ENCODE results near the gene PLA2G2D.

PLA2G2D gene

DNA sequence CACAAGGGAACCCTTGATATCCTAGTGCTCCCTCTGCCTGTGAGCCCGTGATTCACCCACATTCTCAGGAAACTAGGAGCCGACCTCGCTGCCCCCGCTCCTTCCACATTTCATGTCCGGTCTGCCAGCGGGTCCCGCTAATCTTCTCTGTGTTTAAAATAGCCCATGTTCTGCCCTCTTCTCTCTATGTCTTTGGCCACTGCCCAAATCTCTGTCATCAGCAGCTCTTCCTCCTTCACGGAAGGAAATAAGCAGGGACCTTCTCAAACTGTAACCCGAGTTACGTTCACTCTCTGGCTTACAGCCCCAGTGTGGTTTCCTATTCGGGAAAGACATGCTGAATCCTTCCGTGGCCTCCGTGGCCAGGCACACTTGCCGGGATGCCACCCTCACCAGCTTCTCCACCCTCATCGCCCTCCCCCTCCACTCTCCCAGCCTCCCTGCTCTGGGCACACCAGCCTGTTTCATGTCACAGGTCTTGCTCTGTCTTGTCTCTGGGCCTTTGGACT, 45.4 kb upstream of the PLA2G2D start:
- Histone ChIP-seq H3K9me3 (peaks cover 22% of the 10 kb centered on the region), H3K4me1 (ENCODE audit: control insufficient read depth in 1 of 2, insufficient read depth in 1 of 2, low read depth in 1 of 2, low read length in 1 of 2) (no peaks in the 10 kb centered on the region), H3K36me3 (no peaks in the 10 kb centered on the region), H3K27ac (no peak overlapping the region), H3K27me3 (peaks cover 9% of the 10 kb centered on the region), H3K4me3 (ENCODE audit: low read depth in 1 of 2, low read length in 1 of 2) (no peak overlapping the region)
- TF ChIP-seq, protein P1, sequence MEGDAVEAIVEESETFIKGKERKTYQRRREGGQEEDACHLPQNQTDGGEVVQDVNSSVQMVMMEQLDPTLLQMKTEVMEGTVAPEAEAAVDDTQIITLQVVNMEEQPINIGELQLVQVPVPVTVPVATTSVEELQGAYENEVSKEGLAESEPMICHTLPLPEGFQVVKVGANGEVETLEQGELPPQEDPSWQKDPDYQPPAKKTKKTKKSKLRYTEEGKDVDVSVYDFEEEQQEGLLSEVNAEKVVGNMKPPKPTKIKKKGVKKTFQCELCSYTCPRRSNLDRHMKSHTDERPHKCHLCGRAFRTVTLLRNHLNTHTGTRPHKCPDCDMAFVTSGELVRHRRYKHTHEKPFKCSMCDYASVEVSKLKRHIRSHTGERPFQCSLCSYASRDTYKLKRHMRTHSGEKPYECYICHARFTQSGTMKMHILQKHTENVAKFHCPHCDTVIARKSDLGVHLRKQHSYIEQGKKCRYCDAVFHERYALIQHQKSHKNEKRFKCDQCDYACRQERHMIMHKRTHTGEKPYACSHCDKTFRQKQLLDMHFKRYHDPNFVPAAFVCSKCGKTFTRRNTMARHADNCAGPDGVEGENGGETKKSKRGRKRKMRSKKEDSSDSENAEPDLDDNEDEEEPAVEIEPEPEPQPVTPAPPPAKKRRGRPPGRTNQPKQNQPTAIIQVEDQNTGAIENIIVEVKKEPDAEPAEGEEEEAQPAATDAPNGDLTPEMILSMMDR (IDR thresholded peaks at IDR 0.05) = no peak

DNA sequence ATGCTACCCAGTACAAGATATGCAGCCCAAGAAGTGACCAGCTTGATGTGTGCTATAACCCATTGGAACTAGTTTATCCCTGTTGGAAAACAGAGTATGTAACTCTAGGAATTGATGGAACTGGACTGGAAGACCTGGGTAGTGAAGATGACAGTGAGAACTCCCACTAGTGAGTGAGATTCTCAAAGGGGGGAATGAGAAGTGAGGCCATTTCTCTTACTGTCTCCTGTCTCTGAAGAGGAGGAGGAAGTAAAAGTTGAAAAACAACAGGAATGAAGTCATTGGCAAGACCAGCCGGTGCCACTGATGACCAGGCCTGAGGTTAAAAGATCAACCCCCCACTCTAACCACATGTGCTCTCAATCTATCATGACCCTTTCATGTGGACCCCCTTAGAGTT, 40.7 kb upstream of the PLA2G2D start:
- Histone ChIP-seq H3K4me1 (ENCODE audit: control insufficient read depth in 1 of 2, insufficient read depth in 1 of 2, low read depth in 1 of 2, low read length in 1 of 2) (no peaks in the 10 kb centered on the region), H3K4me3 (ENCODE audit: low read depth in 1 of 2, low read length in 1 of 2) (no peak overlapping the region), H3K36me3 (no peaks in the 10 kb centered on the region), H3K27me3 (peaks cover 2% of the 10 kb centered on the region), H3K27ac (no peak overlapping the region), H3K9me3 (peaks cover 33% of the 10 kb centered on the region)
- TF ChIP-seq, protein P1 (IDR thresholded peaks at IDR 0.05) = no peak

- H3K4me1 ChIP-seq (ENCODE audit: control insufficient read depth in 1 of 2, insufficient read depth in 1 of 2, low read depth in 1 of 2, low read length in 1 of 2) = no peaks in the 10 kb centered on the region
- H3K36me3 ChIP-seq = no peaks in the 10 kb centered on the region
- TF ChIP-seq, protein P1 (IDR thresholded peaks at IDR 0.05) = no peak
- H3K4me3 ChIP-seq (ENCODE audit: low read depth in 1 of 2, low read length in 1 of 2) = no peak overlapping the region
- H3K27ac ChIP-seq = no peak overlapping the region
- H3K9me3 ChIP-seq = peaks cover 33% of the 10 kb centered on the region
- H3K27me3 ChIP-seq = no peaks in the 10 kb centered on the region
These were observed 39.2 kb upstream of the PLA2G2D start for GRCh38 chr1:20158358-20159070.

DNA sequence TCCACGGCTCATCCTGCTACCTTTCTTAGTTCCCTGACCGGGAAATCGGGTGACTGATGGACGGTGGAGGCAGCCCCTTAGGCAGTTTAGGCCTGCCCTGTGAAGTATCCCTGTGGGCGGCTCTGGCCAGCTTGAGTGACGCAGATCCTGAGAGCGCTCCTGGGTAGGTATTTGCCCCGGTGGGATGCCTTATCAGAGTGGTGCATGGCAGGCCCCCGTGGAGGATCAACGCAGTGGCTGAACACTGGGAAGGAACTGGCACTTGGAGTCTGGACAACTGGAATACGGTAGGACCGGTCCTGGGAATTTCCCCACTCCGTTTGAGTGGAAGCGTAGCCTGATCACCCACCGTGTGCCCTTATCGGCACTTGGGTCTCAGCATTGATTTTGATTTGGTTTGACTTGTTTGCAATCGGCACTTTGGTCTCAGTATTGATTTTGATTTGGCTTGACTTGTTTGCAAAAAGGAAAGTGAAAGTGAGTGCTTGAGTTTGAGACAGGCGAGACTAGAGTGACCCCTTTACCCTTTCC, 35.0 kb upstream of the PLA2G2D start:
- no peaks in the 10 kb centered on the region for H3K36me3 ChIP-seq
- H3K27me3 ChIP-seq = peaks cover 6% of the 10 kb centered on the region
- H3K4me1 ChIP-seq (ENCODE audit: control insufficient read depth in 1 of 2, insufficient read depth in 1 of 2, low read depth in 1 of 2, low read length in 1 of 2) = peaks cover 0 to 3% of the 10 kb centered on the region in 2 experiments
- H3K4me3 ChIP-seq (ENCODE audit: low read depth in 1 of 2, low read length in 1 of 2) = no peak overlapping the region
- no peak overlapping the region for H3K27ac ChIP-seq
- TF ChIP-seq, protein P1 (IDR thresholded peaks at IDR 0.05) = no peak
- peaks cover 7% of the 10 kb centered on the region for H3K9me3 ChIP-seq

GRCh38 chr1:20153000-20153418, 33.7 kb upstream of the PLA2G2D start:
- Histone ChIP-seq H3K36me3 (no peaks in the 10 kb centered on the region), H3K9me3 (no peaks in the 10 kb centered on the region), H3K27ac (no peak overlapping the region), H3K4me1 (ENCODE audit: control insufficient read depth in 1 of 2, insufficient read depth in 1 of 2, low read depth in 1 of 2, low read length in 1 of 2) (peaks cover 0 to 3% of the 10 kb centered on the region in 2 experiments), H3K27me3 (peaks cover 6% of the 10 kb centered on the region), H3K4me3 (ENCODE audit: low read depth in 1 of 2, low read length in 1 of 2) (no peak overlapping the region)
- TF ChIP-seq, protein P1 (IDR thresholded peaks at IDR 0.05) = no peak

Data from neutrophil (primary cell).